ENCODE measurements around the gene DIO3. TPM values are rescaled to one million over a fixed set of nuclear protein-coding genes. Genes with fewer than 3 reads are reported as not detected.

DIO3 gene
- total RNA-seq, 1 experiment from 2014 or later: not detected

DNA sequence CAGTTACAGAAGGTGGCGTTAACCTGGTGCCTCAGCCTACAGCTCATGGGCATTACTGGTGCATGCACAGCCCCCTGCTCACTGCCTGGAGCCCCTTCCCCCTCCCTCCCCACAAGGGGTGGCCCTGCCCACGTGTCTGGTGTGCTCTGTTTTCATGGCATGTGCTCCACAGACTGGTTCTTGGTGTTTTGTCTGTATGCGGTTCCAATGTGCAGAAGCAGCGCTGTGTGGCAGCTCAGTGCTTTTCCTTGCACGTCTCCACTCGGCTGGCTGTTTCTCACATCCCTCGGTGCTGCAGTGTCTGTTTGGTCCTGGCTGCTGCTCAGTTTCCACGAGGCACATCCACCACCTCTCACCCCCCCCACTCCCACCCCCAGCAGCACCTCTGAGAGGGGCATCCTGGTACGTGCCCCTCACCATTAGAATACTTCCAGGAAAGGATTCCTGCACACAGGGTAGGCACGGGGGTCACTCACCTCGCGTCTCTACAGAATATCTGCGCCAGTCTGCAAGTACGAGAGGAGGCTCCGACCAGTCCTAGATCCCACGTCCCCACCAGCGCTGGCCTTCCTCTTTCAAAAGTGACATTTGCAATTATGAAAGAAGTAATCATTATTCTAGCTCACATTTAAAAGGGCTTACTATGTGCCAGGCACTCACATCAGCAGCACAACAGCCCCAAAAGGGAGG is 27.1 kb downstream of the DIO3 start:
- Histone ChIP-seq H2BK12ac (ENCODE audit: insufficient read length, low read depth, low read length) (no peak overlapping the region), H3K23me2 (ENCODE audit: insufficient read length, low read depth, low read length, poor library complexity, severe bottlenecking) (no peaks in the 10 kb centered on the region), H3K27ac (ENCODE audit: insufficient read length, low read depth, low read length) (no peak overlapping the region), H4K5ac (ENCODE audit: insufficient read length, low read depth, low read length) (no peak overlapping the region), H2BK15ac (ENCODE audit: low read depth, low read length) (no peak overlapping the region), H3K79me2 (ENCODE audit: insufficient read depth, low read length) (no peaks in the 10 kb centered on the region), H3K4me2 (ENCODE audit: insufficient read depth, insufficient read length, low read length) (no peak overlapping the region), H3K56ac (ENCODE audit: insufficient read length, low read depth, low read length) (no peak overlapping the region), H3K9me3 (ENCODE audit: control insufficient read depth, low read depth, low read length) (no peaks in the 10 kb centered on the region), H3K79me1 (ENCODE audit: insufficient read depth, low read depth, low read length, poor library complexity, severe bottlenecking) (no peaks in the 10 kb centered on the region), H2BK5ac (ENCODE audit: insufficient read length, low read length) (no peak overlapping the region), H2BK120ac (ENCODE audit: low read depth, low read length, poor library complexity, severe bottlenecking) (no peak overlapping the region), H3T11ph (ENCODE audit: low read length) (no peak overlapping the region), H2BK20ac (ENCODE audit: low read depth, low read length, poor library complexity, severe bottlenecking) (no peak overlapping the region), H3K18ac (ENCODE audit: insufficient read length, low read depth, low read length) (no peak overlapping the region), H3K23ac (ENCODE audit: insufficient read length, low read depth, low read length) (no peak overlapping the region), H3K4ac (ENCODE audit: low read depth, low read length) (no peak overlapping the region), H4K91ac (ENCODE audit: insufficient read length, low read depth, low read length) (no peak overlapping the region), H3K9ac (ENCODE audit: extremely low read depth, insufficient read length, low read length) (no peak overlapping the region), H2AFZ (ENCODE audit: low read length) (no peak overlapping the region), H3K27me3 (ENCODE audit: insufficient read depth, low read length) (no peaks in the 10 kb centered on the region), H3K4me1 (ENCODE audit: insufficient read depth, low read length) (no peaks in the 10 kb centered on the region), H4K8ac (replicated peaks; ENCODE audit: insufficient read length, low read depth, low read length) (no peak overlapping the region), H4K20me1 (ENCODE audit: control insufficient read depth, insufficient read depth, insufficient read length) (peaks cover under 1% of the 10 kb centered on the region), H3K14ac (ENCODE audit: insufficient read depth, low read length) (no peak overlapping the region), H2AK5ac (ENCODE audit: insufficient read length, low read length) (no peak overlapping the region)
- H3K27me3 Mint-ChIP-seq (ENCODE audit: low read depth): peaks cover 19% of the 10 kb centered on the region
- H3K4me3 Mint-ChIP-seq: no peak overlapping the region
- H3K4me1 Mint-ChIP-seq: 0 out of 4 replicates have a peak, but pooled peaks cover 0 to 4% of the 10 kb centered on the region in 2 experiments
- WGBS (ENCODE audit: extremely low coverage, insufficient read length, low lambda C conversion rate): no CpG with 5 or more reads among the region's 17 CpGs
- TF ChIP-seq, protein P1, sequence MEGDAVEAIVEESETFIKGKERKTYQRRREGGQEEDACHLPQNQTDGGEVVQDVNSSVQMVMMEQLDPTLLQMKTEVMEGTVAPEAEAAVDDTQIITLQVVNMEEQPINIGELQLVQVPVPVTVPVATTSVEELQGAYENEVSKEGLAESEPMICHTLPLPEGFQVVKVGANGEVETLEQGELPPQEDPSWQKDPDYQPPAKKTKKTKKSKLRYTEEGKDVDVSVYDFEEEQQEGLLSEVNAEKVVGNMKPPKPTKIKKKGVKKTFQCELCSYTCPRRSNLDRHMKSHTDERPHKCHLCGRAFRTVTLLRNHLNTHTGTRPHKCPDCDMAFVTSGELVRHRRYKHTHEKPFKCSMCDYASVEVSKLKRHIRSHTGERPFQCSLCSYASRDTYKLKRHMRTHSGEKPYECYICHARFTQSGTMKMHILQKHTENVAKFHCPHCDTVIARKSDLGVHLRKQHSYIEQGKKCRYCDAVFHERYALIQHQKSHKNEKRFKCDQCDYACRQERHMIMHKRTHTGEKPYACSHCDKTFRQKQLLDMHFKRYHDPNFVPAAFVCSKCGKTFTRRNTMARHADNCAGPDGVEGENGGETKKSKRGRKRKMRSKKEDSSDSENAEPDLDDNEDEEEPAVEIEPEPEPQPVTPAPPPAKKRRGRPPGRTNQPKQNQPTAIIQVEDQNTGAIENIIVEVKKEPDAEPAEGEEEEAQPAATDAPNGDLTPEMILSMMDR (conservative IDR thresholded peaks at IDR 0.05): no peak
- no peaks in the 10 kb centered on the region; a peak in 1 of 5 replicates for H3K9me3 Mint-ChIP-seq
- no peaks in the 10 kb centered on the region; a peak in 1 of 7 replicates for H3K36me3 Mint-ChIP-seq (ENCODE audit: insufficient read depth in 1 of 3, low read depth in 3 of 3)
- H3K27ac Mint-ChIP-seq: no peak overlapping the region
- no peak for DNase-seq

All from H9 (cell line).